ENCODE results near the gene NFIC.
"Not testable (repeated sequence)": the region's sequence is repeated elsewhere in the genome, so short reads cannot be mapped to it uniquely, and the experiment has no call there.

Gene NFIC

GRCh38 chr19:3503036-3503572 lies 136.7 kb downstream of the NFIC start:
- in situ Hi-C loops (cut with MboI; ENCODE audit: low sequenced_read_pairs): no loop called here

- in situ Hi-C loops (cut with MboI; ENCODE audit: low sequenced_read_pairs): no loop called here
Observed at GRCh38 chr19:3504735-3505134, 138.4 kb downstream of the NFIC start.

GRCh38 chr19:3505598-3506383 lies 139.4 kb downstream of the NFIC start, which contains the start of gene FZR1:
TSS of gene FZR1 (plus strand) at chr19:3506311. CDS start at chr19:3522990, 16,679 bp downstream.
- in situ Hi-C loops (cut with MboI; ENCODE audit: low sequenced_read_pairs): no loop called here

- in situ Hi-C loops (cut with MboI; ENCODE audit: low sequenced_read_pairs): no loop called here
Observed at GRCh38 chr19:3506384-3507340, 140.3 kb downstream of the NFIC start.

GRCh38 chr19:3507371-3508120 lies 141.2 kb downstream of the NFIC start:
- in situ Hi-C loops (cut with MboI; ENCODE audit: low sequenced_read_pairs): no loop called here

GRCh38 chr19:3508121-3508661 lies 141.8 kb downstream of the NFIC start:
- in situ Hi-C loops (cut with MboI; ENCODE audit: low sequenced_read_pairs): not testable (repeated sequence)

GRCh38 chr19:3508771-3509535 lies 142.6 kb downstream of the NFIC start:
- in situ Hi-C loops (cut with MboI; ENCODE audit: low sequenced_read_pairs): no loop called here

- in situ Hi-C loops (cut with MboI; ENCODE audit: low sequenced_read_pairs): no loop called here
Observed at GRCh38 chr19:3509566-3509989, 143.2 kb downstream of the NFIC start.

GRCh38 chr19:3510727-3511126 lies 144.3 kb downstream of the NFIC start:
- in situ Hi-C loops (cut with MboI; ENCODE audit: low sequenced_read_pairs): no loop called here

- in situ Hi-C loops (cut with MboI; ENCODE audit: low sequenced_read_pairs): no loop called here
Observed at GRCh38 chr19:3511506-3512251, 145.3 kb downstream of the NFIC start.

- in situ Hi-C loops (cut with MboI; ENCODE audit: low sequenced_read_pairs): no loop called here
Observed at GRCh38 chr19:3512562-3513228, 146.3 kb downstream of the NFIC start.

- in situ Hi-C loops (cut with MboI; ENCODE audit: low sequenced_read_pairs): no loop called here
Observed at GRCh38 chr19:3513229-3514140, 147.1 kb downstream of the NFIC start.

- in situ Hi-C loops (cut with MboI; ENCODE audit: low sequenced_read_pairs): no loop called here
Observed at GRCh38 chr19:3514930-3515329, 148.5 kb downstream of the NFIC start.

- in situ Hi-C loops (cut with MboI; ENCODE audit: low sequenced_read_pairs): no loop called here
Observed at GRCh38 chr19:3515891-3516422, 149.6 kb downstream of the NFIC start.

- in situ Hi-C loops (cut with MboI; ENCODE audit: low sequenced_read_pairs): no loop called here
Observed at GRCh38 chr19:3516675-3517207, 150.4 kb downstream of the NFIC start.

- in situ Hi-C loops (cut with MboI; ENCODE audit: low sequenced_read_pairs): no loop called here
Observed at GRCh38 chr19:3517638-3518037, 151.3 kb downstream of the NFIC start.

GRCh38 chr19:3518255-3518654 lies 151.9 kb downstream of the NFIC start:
- in situ Hi-C loops (cut with MboI; ENCODE audit: low sequenced_read_pairs): no loop called here
